NCI-H526 treated with DMSO at 0.1 percent for 48 hours (cell line): Measurements from ENCODE around the gene LTBP2.

Source experiments
- DNase-seq: peaks from one replicate; lab custom pipeline; 2025; lab: John Stamatoyannopoulos, UW

Gene LTBP2

DNA sequence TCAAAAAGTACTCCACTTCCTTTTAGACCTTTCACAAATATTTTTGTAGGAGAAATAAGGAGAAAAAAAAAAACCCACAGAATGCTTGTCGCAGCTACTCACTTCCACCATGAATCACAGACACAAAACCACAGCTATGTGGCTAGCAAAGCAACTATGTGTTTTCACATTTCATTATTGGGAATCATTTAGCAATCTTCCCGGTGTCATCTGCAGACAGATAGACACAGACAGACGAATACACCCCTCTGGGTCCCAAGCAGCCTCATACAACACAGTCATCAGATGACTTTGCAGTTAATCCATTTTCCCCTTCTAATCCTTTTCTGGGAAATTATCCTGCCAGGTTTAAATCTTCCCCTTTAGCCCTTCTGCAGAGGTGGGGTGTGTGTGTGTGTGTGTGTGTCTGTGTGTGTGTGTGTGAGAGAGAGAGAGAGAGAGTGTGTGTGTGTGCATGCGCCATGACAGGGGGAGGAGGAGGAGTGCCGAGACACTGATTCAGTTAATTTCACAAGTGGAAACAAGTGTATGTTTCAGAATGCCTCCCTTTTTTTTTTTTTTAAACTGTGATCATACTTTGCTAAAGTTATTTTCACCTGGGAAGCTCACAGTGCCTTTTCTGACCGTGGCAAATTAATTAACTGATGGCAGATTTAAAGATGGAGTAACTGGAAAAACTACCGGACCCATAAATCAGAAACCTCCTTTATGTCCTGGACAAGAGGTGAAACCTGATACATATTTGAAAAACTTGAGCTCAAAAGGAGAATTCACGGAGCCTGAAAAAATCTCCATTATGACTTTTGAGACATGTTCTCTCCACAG is 39.9 kb downstream of the LTBP2 start:
- DNase-seq: no peak

GRCh38 chr14:74571441-74571841 is 40.6 kb downstream of the LTBP2 start:
- DNase-seq: no peak

DNA sequence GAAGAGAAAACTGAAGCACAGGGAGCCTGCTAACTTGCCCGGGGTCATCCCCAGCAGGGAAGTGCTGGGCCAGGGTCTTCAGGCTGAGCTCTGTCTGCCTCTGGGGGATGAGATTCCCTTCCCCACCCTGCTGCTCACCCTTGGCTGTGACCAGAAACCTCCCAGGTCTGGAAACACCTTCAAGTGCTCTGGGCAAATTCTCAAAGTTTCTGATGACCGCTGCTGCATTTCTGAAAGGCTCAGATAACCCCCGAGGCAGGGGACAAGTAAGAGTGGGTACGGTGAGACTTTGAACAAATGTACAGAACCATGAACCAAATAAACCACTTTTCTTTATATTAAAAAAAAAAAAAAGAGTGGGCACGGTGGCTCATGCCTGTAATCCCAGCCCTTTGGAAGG is 41.3 kb downstream of the LTBP2 start:
- DNase-seq: no peak

GRCh38 chr14:74569806-74570591 is 42.0 kb downstream of the LTBP2 start:
- no peak for DNase-seq

DNA sequence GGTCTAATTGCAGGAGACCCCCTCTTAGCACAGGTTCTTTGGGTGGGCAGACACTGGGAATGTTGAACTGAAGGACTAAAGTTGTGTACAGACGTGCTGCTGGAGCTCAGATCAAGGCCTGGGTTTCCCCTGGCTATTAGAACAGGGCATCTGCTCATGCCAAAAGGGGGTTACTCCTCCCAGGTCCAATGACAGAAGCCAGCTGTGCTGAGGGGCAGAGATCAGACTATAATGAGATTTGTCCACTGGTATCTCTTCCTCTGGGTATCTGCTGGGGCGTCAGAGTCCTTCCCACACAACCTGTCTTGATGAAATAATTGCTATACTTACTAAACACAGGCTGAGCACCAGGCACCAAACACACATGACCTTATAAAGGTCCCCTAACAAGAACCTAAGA is 42.6 kb downstream of the LTBP2 start:
- no peak for DNase-seq

- DNase-seq: no peak
These were observed 43.1 kb downstream of the LTBP2 start for GRCh38 chr14:74568911-74569310.

DNA sequence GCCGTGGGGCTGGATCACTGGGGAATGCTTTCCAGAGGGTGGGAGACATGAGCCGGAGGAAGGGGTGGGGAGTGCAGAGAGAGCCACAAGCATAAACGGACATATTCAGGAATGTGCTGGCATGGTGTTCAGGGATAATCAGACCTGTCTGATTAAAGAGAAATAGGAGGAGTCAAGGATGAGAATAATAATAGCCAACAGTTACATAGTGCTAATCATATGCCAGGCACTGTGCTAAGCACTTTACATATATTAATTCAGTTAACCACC is 43.7 kb downstream of the LTBP2 start:
- no peak for DNase-seq

DNA sequence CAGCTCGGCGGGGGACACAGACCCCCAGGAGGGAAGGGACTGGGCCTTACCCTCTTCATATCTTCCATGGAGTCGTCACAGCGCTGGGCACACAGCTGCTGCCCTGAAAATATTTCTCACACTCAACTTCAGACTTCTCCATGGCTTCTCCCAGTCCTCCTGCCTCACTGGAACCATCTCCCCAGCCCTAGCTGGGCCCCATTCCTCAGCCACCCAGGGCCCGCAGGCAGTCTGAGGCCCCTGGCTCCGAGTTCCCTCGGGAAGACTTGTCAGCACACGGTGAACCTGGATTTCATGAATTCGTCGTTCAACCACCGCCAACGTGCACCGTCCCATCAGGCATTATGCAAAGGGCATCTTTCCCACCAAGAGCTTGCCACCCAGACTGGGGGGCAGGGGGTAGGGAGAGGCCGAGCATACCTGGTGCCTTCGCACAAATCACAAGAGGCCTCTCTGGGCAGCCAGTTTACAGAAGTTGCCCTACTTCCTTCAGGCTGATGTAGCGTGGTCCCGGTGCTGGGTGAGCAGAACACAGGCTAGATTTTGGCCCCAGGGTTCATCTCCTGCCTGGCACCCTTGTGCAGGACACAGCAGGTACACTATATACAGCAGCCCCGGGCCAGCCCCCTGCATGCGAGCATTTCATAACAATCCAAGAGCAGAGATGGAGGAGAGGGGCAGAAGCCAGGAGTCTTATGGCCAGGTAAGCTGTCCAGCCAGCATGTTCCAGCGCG is 44.2 kb downstream of the LTBP2 start:
- DNase-seq: no peak

- DNase-seq: no peak
These were observed 44.8 kb downstream of the LTBP2 start for GRCh38 chr14:74567219-74567618.

- DNase-seq: no peak
These were observed 45.6 kb downstream of the LTBP2 start for GRCh38 chr14:74566174-74567141.

GRCh38 chr14:74563586-74564159 is 48.4 kb downstream of the LTBP2 start:
- DNase-seq: peak; percentile 28

DNA sequence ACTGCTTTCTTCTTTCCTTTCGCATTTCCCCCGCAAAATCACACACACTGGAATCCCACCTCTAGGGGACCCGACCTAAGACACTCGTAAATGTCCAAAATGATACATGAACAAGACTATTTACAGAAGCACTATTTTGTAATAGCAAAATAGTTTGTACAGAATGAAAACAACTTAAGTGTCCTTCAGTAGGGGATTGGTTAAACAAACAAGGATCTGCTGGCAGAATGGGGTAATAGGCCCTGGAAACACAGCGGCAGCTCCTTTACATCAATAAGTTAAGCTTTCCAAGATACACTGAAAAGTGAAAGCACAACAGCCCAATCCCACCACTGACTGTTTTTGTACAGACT is 48.8 kb downstream of the LTBP2 start:
- DNase-seq: no peak

DNA sequence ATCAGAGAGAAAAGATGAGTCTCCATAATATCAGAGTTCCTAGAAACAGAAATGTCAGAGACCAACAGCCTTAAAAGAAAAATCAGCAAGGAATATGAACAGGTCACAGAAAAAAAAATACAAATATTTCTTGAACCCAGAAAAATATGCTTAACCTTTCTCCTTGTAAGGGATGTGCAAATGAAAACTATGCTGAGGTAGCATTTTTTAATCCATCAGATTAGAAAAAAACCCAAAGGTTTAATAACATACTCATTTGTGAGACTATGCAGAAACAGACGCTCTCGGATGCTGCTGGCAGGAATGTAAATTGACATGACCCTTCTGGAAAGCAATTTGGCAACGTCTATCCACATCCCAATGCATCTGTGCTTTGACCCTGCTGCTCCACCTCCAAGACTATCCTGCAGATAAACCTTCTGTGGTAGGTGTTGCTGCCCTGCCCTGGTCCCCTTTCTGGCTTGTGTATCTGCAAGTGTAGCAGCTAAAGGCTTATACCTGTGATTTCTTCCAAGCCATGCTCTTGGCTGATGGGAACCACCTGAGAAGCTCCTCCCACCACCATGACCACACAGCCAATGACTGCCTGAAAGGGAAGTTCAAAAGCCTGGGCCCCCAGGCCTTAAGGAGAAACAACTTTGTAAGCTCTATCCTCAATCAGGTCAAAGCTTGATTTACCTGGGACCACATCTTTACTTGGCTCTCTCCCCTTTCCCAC is 49.4 kb downstream of the LTBP2 start:
- no peak for DNase-seq

DNA sequence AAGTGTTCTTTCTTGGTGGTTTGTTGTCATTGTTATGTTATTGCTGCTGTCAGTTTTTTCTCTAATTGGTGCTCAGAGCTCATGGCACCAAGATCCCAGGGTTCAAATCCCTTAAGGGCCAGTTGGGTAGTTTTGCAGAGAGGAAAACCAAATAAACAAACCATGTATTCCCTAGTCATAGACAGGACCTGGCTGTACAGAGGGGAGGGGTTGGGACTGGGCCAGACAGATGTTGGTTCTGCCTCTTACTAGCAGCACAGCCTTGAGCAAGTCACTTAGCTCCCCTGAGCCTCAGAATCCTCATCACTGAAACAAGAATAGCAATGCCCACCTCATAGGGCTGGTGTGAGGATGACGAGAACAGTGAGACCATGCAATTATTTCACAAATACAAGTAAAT is 53.4 kb downstream of the LTBP2 start:
- DNase-seq: no peak

- DNase-seq: no peak
These were observed 54.3 kb downstream of the LTBP2 start for GRCh38 chr14:74557691-74558090.

DNA sequence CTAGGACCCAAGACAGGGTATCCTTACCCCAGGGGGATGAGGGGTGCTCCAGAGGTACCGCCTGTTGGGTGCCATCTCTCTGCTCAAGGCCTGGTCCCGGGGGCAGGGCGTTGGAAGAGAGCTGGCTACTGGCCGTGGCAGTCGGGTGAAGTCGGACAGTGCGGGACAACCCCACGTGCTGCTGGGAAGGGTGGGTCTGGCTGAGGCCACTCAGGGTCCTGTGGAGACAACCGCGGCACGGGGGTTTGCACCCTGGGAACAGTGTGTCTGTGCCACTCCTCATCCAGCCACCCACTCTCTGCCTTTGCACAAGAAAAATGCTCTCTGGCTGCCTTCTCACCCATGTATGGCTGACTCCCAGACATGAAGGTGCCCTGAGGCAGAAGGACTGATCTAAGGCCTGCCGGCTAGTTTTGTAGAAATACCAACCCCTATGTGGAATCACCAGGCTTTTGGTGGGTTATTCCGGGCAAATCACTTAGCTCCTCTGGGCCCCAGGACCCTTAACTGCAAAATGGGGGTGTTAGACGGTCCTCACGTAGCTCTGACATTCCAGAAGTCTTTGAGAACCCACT is 56.5 kb downstream of the LTBP2 start:
- DNase-seq: no peak

DNA sequence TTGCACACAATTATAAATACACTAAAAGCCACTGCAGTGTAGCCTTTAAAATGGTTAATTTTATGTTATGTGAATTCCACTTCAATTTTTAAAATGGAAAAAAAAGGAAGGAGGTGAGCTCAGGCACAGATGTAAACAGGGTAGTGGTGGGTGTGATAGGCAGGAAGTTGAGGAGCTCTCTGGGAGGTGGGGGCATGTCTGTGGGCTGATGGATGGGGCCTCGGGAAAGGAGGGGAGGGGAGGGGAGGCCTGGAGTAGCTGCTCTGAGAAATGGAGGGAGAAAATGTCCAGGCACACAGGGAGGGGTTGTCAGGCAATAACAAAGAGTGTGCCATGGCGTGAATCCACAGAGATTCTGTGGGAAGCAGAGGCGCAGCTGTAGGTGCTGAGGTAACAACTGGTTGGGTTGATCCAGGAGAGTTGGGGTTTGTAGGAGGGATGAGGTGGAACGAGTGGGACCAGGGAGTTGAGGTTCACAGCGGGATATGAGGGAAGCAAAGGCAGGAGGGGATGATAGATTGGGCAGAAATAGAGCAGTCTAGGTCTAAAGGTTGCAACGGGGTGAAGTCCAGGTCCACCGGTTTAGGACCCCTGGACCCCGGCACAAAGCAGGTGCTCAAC is 57.2 kb downstream of the LTBP2 start:
- DNase-seq: no peak

- DNase-seq: no peak
These were observed 59.4 kb downstream of the LTBP2 start for GRCh38 chr14:74552623-74553022.

DNA sequence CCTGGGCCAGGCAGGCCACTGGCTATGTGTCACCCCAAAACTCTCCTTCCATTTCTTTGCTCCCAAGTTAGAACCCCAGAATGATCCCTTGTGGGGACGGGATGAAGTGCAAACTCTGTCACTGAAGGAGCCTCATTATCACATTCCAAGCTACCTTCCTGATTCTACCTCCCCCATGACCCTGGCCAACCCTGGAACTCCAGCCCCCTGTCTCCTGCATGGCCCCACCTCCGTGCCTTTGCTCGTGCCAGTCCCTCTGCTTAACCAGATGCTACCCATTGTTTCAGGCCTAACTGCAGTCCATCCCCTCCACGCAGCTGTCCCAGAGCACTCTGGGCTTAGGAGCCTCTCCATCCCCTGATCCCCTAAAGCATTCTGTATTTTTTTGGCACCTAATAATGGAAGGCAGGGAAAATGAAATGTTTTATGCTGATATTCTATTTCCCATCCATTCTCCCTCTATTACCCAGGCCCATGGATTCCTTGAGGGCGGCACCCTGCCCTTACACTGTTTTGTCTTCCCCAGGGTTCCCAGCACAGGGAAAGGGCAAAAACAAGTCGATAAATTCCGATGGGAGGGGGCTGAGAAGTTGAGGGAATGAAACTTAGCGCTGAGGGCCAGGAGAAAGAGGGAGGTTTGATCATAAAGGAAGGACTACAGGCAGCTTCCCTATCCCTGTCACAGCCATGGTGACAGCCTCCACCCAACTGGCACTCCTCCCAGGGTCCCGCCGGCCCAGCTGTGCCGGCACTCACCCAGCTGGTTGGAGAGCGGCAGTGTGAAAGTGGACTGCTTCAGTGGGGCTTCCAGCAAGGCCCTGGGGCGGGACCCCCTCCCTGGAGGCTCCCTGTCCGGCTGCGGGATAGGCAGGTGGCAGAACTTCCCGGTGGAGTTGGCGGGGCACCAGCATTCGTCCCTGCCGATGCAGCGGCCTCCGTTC is 60.3 kb downstream of the LTBP2 start:
- no peak for DNase-seq
